ACC112 (cell line): ENCODE measurements around the gene NPY2R.

Source experiments
- H2AFZ ChIP-seq: fragments of 200-600 bp; sonication (generic); one replicate; pipeline ENCODE4 v1.6.0; 2017; ENCODE audit warnings: antibody characterized with exemption, low read length; ENCODE audit not compliant: unreplicated experiment
- H3K27ac ChIP-seq: fragments of 200-600 bp; sonication (generic); 2 replicates; pipeline ENCODE4 v1.5.1; 2014; ENCODE audit warnings: low read depth, mild to moderate bottlenecking, antibody characterized with exemption, low read length, moderate library complexity
- H3K27me3 ChIP-seq: fragments of 200-600 bp; sonication (generic); 2 replicates; pipeline ENCODE4 v1.6.1; 2014; ENCODE audit warnings: mild to moderate bottlenecking, antibody characterized with exemption, low read length, moderate library complexity, mixed read lengths; ENCODE audit not compliant: insufficient read depth
- H3K36me3 ChIP-seq: fragments of 200-600 bp; sonication (generic); 2 replicates; pipeline ENCODE4 v1.6.1; 2016; ENCODE audit warnings: mild to moderate bottlenecking, antibody characterized with exemption, low read length, moderate library complexity, mixed read lengths; ENCODE audit not compliant: insufficient read depth
- H3K4me1 ChIP-seq: fragments of 200-600 bp; sonication (generic); one replicate; pipeline ENCODE4 v1.6.1; 2016; ENCODE audit warnings: low read length, mixed read lengths; ENCODE audit not compliant: insufficient read depth, unreplicated experiment, control insufficient read depth
- H3K4me3 ChIP-seq: fragments of 200-600 bp; sonication (generic); 2 replicates; pipeline ENCODE4 v1.5.1; 2014; ENCODE audit warnings: mild to moderate bottlenecking, low read depth, low read length
- H3K79me2 ChIP-seq: fragments of 200-600 bp; sonication (generic); one replicate; pipeline ENCODE4 v1.6.0; 2016; ENCODE audit warnings: low read length; ENCODE audit not compliant: control insufficient read depth, unreplicated experiment, insufficient read depth

NPY2R gene, protein sequence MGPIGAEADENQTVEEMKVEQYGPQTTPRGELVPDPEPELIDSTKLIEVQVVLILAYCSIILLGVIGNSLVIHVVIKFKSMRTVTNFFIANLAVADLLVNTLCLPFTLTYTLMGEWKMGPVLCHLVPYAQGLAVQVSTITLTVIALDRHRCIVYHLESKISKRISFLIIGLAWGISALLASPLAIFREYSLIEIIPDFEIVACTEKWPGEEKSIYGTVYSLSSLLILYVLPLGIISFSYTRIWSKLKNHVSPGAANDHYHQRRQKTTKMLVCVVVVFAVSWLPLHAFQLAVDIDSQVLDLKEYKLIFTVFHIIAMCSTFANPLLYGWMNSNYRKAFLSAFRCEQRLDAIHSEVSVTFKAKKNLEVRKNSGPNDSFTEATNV

DNA sequence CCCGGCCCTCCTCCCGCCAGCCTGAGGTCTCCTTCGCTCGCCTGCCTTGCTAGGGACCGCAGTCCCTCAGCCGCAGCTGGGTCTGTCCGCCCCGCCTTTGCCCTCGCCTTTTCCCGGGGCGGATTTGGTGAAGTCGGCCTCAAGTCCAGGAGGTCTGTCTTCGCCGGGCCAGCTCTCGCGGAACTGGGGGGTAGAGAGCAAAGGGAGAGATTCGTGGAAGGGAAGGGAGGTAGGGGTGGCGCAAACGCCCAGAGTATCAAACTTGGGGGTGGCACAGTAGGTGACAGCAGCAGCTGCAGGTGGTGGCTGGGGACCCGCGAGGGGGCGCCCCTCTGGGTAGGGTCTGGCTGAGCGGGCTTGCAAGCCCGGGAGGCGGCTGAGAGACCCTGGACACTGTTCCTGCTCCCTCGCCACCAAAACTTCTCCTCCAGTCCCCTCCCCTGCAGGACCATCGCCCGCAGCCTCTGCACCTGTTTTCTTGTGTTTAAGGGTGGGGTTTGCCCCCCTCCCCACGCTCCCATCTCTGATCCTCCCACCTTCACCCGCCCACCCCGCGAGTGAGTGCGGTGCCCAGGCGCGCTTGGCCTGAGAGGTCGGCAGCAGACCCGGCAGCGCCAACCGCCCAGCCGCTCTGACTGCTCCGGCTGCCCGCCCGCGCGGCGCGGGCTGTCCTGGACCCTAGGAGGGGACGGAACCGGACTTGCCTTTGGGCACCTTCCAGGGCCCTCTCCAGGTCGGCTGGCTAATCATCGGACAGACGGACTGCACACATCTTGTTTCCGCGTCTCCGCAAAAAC, at the start of gene NPY2R:
Gene NPY2R (plus strand): TSS at position 379 of the 797 bp plus-strand sequence. CDS start 5,304 bp downstream, outside the sequence.
- peaks cover 34% of the 10 kb centered on the region for H3K27me3 ChIP-seq
- no peaks in the 10 kb centered on the region for H3K4me1 ChIP-seq
- peak within 1 kb of the TSS; percentile 72 for H3K4me3 ChIP-seq

DNA sequence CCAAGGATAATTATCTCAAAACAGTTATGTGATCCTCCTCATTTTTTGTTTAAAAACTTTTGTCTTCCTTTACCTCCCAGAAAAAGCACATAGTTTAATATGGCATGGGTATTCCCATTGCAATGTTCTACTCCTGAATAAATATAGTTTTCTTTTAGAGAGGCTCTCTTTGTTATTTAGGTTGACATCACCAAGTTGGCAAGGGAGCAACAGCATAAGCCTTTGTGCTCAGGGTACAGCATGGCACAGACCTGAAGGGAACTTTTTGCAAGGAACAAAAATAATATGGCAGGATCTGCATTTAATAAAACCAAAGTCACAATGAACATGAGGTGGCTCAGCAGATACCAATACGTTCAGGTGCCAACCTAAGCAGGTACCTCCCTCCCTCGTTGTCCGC, 47.1 kb upstream of the NPY2R start:
- Histone ChIP-seq H2AFZ (no peak overlapping the region), H3K4me1 (no peaks in the 10 kb centered on the region), H3K36me3 (no peaks in the 10 kb centered on the region), H3K4me3 (no peak overlapping the region), H3K79me2 (no peaks in the 10 kb centered on the region), H3K27ac (no peak overlapping the region), H3K27me3 (no peaks in the 10 kb centered on the region)

More for the DNA sequence above, at the start of gene NPY2R:
- peak within 1 kb of the TSS; percentile 57 for H2AFZ ChIP-seq
- no peaks in the 10 kb centered on the region for H3K36me3 ChIP-seq
- H3K79me2 ChIP-seq = no peaks in the 10 kb centered on the region
- H3K27ac ChIP-seq = no peak within 1 kb of the TSS

DNA sequence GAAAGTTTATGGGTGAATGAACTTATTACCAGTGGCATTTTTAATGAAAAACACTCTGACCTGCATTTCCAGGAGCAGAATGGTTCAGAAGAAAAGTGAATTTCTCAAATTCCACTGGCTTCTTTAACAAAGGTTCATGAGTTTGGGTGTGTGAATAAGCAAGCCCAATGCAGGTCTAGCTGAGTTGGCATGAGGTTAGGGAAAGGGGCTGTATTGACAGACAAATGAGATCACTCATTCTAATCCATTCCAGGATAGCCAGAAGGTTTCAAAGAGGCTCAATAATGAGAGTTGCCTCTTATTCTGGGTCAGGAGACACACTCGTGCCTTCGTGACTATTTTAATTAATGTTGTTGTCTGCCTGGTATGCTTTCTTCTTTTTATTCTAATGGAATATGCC, 43.7 kb upstream of the NPY2R start:
- no peak overlapping the region for H3K4me3 ChIP-seq

DNA sequence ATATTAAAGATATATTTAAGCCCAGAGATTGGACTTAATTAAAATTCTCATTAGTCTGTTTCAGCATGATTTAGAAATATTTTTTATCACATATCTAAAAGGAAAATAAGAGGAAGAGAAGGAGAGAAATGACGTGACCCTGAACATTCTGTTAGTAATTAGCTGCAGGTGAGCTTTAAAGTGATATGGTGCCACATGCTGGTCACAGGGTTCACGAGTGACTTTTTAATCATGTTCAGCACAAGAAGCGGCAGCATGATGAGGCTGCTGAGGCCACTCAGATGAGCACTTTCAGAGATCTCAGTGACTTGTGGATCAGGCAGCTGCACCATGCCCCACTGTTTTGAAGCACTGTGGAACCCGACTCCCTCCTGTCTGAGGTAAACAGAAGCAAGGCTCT, 37.9 kb upstream of the NPY2R start:
- no peak overlapping the region for H3K4me3 ChIP-seq
- no peak overlapping the region for H2AFZ ChIP-seq
- no peaks in the 10 kb centered on the region for H3K4me1 ChIP-seq
- no peak overlapping the region for H3K27ac ChIP-seq
- H3K36me3 ChIP-seq = no peaks in the 10 kb centered on the region
- no peaks in the 10 kb centered on the region for H3K27me3 ChIP-seq
- H3K79me2 ChIP-seq = no peaks in the 10 kb centered on the region

More for the DNA sequence above, 43.7 kb upstream of the NPY2R start:
- Histone ChIP-seq H3K27me3 (no peaks in the 10 kb centered on the region), H2AFZ (no peak overlapping the region), H3K79me2 (no peaks in the 10 kb centered on the region), H3K4me1 (no peaks in the 10 kb centered on the region), H3K36me3 (no peaks in the 10 kb centered on the region), H3K27ac (no peak overlapping the region)

DNA sequence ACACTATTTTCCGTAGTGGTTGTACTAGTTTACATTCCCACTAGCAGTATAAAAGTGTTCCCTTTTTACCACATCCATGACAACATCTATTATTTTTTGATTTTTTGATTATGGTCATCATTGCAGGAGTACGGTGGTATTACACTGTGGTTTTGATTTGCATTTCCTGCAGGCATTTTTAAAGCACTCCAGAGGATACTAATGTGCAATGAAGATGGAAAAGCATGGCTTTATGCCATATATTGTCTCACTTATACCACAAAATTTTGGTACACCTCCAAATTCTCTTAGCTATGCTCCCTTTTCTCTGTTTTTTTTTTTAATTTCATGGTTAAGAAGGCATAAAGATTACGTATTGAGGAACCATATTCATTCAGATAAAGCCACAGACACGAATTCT, 35.1 kb upstream of the NPY2R start:
- H2AFZ ChIP-seq = no peak overlapping the region
- no peaks in the 10 kb centered on the region for H3K4me1 ChIP-seq
- H3K27me3 ChIP-seq = no peaks in the 10 kb centered on the region
- no peaks in the 10 kb centered on the region for H3K79me2 ChIP-seq
- H3K27ac ChIP-seq = no peak overlapping the region
- no peak overlapping the region for H3K4me3 ChIP-seq
- H3K36me3 ChIP-seq = no peaks in the 10 kb centered on the region

DNA sequence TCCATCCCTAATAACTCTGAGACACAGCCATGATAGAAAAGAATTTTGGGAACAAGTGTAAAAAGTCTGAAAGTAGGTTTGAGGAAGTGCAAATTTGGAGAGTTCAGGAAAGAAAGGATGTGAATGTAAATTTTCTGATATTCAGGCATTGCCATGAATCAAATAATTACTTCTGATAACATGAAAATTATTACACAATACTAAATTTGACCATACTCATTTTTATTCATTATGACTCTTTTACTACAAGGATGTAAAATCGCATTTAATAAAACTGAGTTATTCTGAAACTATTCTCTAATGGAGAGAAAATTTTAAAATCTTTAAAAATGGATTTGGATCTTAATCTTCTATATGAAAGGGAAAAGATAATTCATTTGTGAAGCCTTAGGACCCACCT, 33.8 kb upstream of the NPY2R start:
- Histone ChIP-seq H3K27me3 (no peaks in the 10 kb centered on the region), H3K4me3 (no peak overlapping the region), H3K79me2 (no peaks in the 10 kb centered on the region), H3K36me3 (no peaks in the 10 kb centered on the region), H3K4me1 (no peaks in the 10 kb centered on the region), H3K27ac (no peak overlapping the region), H2AFZ (no peak overlapping the region)

DNA sequence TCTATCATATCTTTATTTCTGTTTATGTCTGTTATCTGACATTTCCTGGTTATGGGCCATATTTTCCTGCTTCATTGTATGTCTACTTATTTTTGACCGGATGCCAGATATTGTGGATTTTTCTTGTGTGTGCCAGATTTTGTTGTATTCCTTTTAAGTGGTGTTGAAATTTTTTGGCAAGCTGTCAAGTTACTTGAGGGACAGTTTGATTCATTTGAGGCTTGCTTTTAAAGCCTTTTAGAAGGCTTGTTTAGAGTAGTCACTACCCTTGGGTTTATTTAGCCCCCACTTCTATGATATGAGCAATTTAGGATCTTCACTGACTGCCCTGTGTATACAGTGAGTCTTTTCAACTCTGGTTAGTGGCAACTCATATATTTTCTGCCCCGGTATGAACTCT, 29.2 kb upstream of the NPY2R start:
- Histone ChIP-seq H3K79me2 (no peaks in the 10 kb centered on the region), H3K36me3 (no peaks in the 10 kb centered on the region), H3K27ac (no peak overlapping the region), H3K4me3 (no peak overlapping the region), H2AFZ (no peak overlapping the region), H3K27me3 (no peaks in the 10 kb centered on the region), H3K4me1 (no peaks in the 10 kb centered on the region)

DNA sequence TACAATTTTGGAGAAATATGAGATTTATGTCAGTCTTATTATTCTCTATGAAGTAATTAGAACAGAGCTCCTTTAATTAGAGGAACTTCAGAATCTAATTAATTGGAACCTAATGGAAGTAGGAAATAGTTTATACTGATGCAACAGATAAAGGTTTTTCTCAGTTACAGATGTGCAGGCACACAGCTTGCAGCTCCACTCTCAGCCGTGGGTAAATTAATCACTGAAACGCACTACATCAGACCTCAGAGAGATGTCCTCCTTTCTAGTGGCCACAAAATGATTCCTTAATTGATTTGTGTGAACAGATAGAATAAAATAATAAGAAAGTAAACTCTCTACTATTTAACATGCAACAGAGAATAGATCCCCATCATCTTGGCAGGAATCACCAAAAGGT, 21.5 kb upstream of the NPY2R start:
- no peak overlapping the region for H3K27ac ChIP-seq
- no peaks in the 10 kb centered on the region for H3K27me3 ChIP-seq
- H2AFZ ChIP-seq = no peak overlapping the region
- H3K79me2 ChIP-seq = no peaks in the 10 kb centered on the region
- H3K36me3 ChIP-seq = no peaks in the 10 kb centered on the region
- H3K4me3 ChIP-seq = no peak overlapping the region
- H3K4me1 ChIP-seq = no peaks in the 10 kb centered on the region

DNA sequence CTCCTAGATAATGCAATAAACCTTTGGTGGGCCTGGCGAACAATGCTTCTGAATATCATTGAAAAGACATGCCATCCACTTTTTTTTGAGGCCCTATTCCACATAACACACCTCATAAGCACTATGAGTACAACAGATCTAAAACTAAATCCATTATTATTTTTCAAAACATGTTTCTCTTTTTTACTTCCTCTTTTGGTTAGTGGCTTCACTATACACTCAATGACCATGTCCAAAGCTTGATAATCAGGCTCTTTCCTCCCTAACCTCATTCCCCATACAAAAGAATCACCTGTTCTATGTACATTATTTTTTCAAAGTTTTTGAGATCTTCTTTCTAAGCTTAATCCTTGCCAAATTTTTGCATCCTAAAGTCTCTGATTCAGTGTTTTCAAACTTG, 20.4 kb upstream of the NPY2R start:
- Histone ChIP-seq H3K4me1 (no peaks in the 10 kb centered on the region), H3K36me3 (no peaks in the 10 kb centered on the region), H2AFZ (no peak overlapping the region), H3K27ac (no peak overlapping the region), H3K4me3 (no peak overlapping the region), H3K27me3 (no peaks in the 10 kb centered on the region), H3K79me2 (no peaks in the 10 kb centered on the region)

DNA sequence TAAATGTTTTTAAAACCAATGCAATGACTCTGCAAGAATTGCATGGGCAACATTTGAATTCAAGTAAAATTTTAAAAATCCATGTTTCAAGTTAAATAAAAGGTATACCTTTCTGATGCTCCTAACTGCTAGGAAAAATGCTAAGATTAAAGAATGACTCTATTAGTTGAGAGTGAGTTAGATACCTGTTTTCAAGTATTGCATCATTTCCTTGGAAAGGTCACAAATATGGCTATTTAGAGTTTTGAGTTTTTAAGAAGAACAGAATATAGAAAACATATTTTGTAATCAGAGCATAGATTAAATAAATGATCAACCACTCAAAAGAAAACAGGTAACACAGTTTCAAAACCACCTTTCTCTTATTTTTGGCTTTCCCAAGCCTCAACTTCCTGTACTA, 18.3 kb upstream of the NPY2R start:
- Histone ChIP-seq H3K4me3 (no peak overlapping the region), H3K27me3 (no peaks in the 10 kb centered on the region), H3K4me1 (no peaks in the 10 kb centered on the region)

DNA sequence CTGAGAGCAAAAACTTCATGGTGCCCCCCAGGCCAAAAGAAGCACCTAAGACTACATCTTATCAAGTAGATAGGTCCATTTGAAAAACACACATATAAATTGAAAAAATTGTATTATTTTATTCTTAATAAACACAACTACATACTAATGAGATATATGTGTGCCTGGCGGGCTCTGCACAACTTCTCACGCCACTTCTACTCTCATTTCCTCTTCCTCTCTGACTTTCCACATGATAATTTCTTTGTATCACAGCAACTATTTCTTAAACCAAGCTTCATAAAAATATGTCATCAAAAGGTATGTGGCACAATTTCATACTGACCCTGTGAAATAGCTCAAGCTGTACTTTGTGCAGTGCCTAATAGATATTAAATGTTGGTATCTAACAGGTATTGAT, 10.7 kb upstream of the NPY2R start:
- H3K79me2 ChIP-seq = no peaks in the 10 kb centered on the region
- H3K27me3 ChIP-seq = no peaks in the 10 kb centered on the region
- no peaks in the 10 kb centered on the region for H3K4me1 ChIP-seq
- no peak overlapping the region for H3K27ac ChIP-seq
- H3K36me3 ChIP-seq = no peaks in the 10 kb centered on the region
- no peak overlapping the region for H2AFZ ChIP-seq
- no peak overlapping the region for H3K4me3 ChIP-seq

More for the DNA sequence above, 18.3 kb upstream of the NPY2R start:
- Histone ChIP-seq H3K79me2 (no peaks in the 10 kb centered on the region), H3K27ac (no peak overlapping the region), H3K36me3 (no peaks in the 10 kb centered on the region), H2AFZ (no peak overlapping the region)
